ENCODE measurements around the gene THBD. TPM values are rescaled to one million over a fixed set of nuclear protein-coding genes. Genes with fewer than 3 reads are reported as not detected.

Gene THBD
- total RNA-seq, 1 donor from 2014 or later: 326 TPM

DNA sequence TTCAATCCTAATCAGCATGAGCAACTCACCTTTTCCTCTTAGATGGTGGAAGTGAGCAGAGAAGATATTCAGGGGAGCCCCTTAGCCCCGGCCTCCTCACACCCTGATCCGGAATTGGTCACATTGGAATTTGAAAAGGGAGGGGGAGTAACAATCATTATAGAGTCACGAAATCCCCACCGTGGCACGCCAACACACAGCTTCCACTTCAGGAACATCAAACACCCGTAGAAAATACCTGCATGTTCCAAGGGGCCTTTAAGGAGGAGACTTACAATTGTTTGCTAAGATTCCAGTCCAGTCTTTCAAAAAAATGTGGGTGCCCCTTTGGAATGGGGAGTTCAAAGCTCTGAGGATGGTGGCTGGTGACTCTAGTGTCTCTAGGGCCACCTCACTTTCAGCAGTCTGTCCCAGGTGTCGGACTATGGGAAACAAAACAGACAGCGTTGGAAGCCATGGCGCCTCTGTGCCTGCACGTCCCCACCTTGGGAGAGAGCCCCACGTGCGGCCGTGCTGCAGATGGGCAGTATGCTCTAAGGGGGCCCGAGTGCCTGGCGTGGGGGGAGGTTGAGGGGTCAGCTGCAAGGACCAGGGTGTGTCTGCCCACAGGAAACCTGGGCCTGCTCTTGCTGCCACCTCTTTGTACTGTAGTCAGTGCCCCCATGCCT, 34.2 kb upstream of the THBD start:
- H3K9me3 ChIP-seq: no peaks in the 10 kb centered on the region
- TF ChIP-seq, protein P1, sequence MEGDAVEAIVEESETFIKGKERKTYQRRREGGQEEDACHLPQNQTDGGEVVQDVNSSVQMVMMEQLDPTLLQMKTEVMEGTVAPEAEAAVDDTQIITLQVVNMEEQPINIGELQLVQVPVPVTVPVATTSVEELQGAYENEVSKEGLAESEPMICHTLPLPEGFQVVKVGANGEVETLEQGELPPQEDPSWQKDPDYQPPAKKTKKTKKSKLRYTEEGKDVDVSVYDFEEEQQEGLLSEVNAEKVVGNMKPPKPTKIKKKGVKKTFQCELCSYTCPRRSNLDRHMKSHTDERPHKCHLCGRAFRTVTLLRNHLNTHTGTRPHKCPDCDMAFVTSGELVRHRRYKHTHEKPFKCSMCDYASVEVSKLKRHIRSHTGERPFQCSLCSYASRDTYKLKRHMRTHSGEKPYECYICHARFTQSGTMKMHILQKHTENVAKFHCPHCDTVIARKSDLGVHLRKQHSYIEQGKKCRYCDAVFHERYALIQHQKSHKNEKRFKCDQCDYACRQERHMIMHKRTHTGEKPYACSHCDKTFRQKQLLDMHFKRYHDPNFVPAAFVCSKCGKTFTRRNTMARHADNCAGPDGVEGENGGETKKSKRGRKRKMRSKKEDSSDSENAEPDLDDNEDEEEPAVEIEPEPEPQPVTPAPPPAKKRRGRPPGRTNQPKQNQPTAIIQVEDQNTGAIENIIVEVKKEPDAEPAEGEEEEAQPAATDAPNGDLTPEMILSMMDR (IDR thresholded peaks at IDR 0.05): no peak
- intact Hi-C loops (cut with DNase I): no loop called here
- no peaks in the 10 kb centered on the region for H3K36me3 ChIP-seq
- no peaks in the 10 kb centered on the region for H3K27me3 ChIP-seq
- peaks cover 8 to 49% of the 10 kb centered on the region in 2 donors for H3K4me1 ChIP-seq
- peak overlapping the region; percentile 90 to 99 for H3K27ac ChIP-seq
- DNase-seq (ENCODE audit: low spot score in 2 of 2): no peak
- peak overlapping the region; percentile 32 to 44 for H3K4me3 ChIP-seq

DNA sequence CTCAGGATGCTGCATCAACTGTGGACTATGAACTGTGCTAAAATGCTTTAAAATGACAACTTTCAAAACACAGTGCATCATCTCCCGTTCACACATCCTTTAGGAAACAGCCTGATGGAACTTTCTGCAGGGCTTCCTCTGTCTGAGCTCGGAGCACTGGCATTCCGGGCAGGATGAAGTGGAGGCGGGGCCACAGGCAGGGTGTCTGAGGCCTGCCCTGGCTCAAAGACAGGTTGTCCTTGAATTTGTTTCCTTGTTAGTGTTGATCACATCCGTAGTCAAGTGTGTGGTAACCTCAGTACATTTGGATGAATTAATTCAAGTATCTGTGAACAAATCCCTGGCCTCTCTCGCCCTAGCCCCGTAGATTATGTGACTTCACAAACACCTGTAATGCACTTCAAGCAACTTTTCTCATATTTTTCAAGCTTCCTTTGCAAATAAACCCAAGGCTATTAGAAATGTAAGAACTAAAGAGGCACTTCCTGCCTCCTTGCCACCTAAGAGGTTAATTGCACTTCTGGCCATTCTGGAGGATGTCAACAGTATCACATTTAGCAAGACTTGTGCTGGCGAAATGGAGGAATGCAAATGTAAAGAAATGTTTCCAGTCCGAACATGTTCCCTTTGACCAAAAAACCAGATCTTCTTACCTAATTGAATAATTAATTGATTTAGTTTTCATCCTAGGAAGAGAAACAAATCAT, 33.5 kb upstream of the THBD start:
- Histone ChIP-seq H3K27ac (peak overlapping the region; percentile 90 to 99), H3K4me1 (peaks cover 8 to 49% of the 10 kb centered on the region in 2 donors), H3K4me3 (peak overlapping the region; percentile 32 to 44)

DNA sequence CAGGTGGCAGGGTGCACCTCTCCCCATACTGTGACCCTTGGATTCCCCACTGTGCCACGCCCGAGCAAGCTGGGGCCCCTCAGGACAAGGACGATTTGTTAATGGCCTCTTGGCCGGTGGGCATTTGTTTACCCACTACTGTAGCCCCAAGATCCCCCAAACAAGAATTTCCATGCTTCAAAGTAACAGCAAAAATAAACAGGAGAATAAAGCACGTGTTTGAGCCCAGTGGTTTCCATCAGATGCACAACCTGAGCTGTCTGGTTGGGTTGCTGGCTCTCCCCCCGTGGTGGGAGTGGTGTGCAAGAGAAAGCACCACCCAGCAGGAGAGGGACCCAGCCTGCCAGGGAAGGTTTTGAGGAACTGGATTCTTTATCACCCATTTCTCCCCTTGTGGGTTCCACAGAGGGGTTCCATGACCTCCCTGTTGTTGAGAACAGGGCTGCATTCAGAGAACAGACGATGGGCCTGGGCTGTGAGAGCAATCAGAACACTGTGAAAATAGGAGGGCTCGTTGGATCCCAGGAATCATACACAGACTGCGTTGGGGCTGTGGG, 31.9 kb upstream of the THBD start:
- Histone ChIP-seq H3K36me3 (no peaks in the 10 kb centered on the region), H3K4me3 (peak overlapping the region in 1 of 2 donors; percentile 44), H3K9me3 (no peaks in the 10 kb centered on the region), H3K27ac (peak overlapping the region in 1 of 2 donors; percentile 29), H3K4me1 (peaks cover 8 to 38% of the 10 kb centered on the region in 2 donors), H3K27me3 (no peaks in the 10 kb centered on the region)
- intact Hi-C loops (cut with DNase I): no loop called here
- TF ChIP-seq, protein P1 (IDR thresholded peaks at IDR 0.05): no peak
- DNase-seq (ENCODE audit: low spot score in 2 of 2): no peak

More for the DNA sequence above, 33.5 kb upstream of the THBD start:
- Histone ChIP-seq H3K27me3 (no peaks in the 10 kb centered on the region), H3K36me3 (no peaks in the 10 kb centered on the region), H3K9me3 (no peaks in the 10 kb centered on the region)
- TF ChIP-seq, protein P1 (IDR thresholded peaks at IDR 0.05): no peak
- intact Hi-C loops (cut with DNase I): no loop called here
- no peak for DNase-seq (ENCODE audit: low spot score in 2 of 2)

DNA sequence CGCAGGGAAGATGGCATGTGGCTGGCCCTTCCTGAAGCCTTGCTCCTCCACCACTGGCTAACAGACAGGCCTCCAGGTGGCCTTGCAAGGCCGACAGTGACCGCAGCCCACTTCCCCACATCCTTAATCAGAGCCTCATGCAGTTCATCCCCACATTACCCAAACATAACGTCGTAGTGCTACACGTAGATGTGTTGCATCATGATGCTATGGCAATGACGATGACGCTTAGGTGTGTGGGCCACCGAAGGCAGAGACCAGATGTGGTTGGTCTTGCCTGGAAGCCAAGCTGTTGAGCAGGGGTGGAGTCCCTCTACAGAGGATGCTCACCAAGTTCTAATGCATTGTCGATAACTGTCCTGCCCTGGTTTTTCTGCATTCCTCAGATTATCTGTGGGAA, 31.0 kb upstream of the THBD start:
- H3K4me3 ChIP-seq: no peak overlapping the region
- no peaks in the 10 kb centered on the region for H3K9me3 ChIP-seq
- no peaks in the 10 kb centered on the region for H3K27me3 ChIP-seq
- TF ChIP-seq, protein P1 (IDR thresholded peaks at IDR 0.05): no peak
- no peak overlapping the region for H3K27ac ChIP-seq
- H3K4me1 ChIP-seq: peaks cover 5 to 31% of the 10 kb centered on the region in 2 donors
- no peaks in the 10 kb centered on the region for H3K36me3 ChIP-seq
- intact Hi-C loops (cut with DNase I): no loop called here
- no peak for DNase-seq (ENCODE audit: low spot score in 2 of 2)

DNA sequence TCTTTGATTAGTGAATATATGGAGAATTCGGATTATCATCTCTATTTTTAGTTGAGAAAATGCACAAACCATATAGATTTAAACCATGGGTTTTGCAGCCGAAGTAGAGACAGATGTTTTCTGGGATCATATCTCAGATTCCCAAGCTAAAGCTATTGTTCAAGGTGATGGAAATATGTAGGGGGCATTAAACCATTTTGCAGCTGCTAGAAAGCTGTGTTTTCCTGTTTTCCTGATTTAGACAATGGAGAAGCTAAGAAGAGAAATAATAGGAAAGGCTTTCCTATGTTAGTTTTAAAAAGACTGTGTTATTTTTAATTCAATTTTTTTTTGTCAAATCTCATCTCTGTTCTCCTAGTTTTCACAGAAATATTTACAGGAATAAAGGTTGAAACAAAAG, 30.5 kb upstream of the THBD start:
- Histone ChIP-seq H3K9me3 (no peaks in the 10 kb centered on the region), H3K4me3 (no peak overlapping the region), H3K27ac (no peak overlapping the region), H3K36me3 (no peaks in the 10 kb centered on the region), H3K27me3 (no peaks in the 10 kb centered on the region), H3K4me1 (peaks cover 0 to 27% of the 10 kb centered on the region in 2 donors)
- intact Hi-C loops (cut with DNase I): no loop called here
- TF ChIP-seq, protein P1 (IDR thresholded peaks at IDR 0.05): no peak
- no peak for DNase-seq (ENCODE audit: low spot score in 2 of 2)
